ENCODE data around the gene NRL. TPM values are rescaled to one million over a fixed set of nuclear protein-coding genes. Genes with fewer than 3 reads are reported as not detected.
"Not testable (repeated sequence)": the region's sequence is repeated elsewhere in the genome, so short reads cannot be mapped to it uniquely, and the experiment has no call there.

The NRL gene
- total RNA-seq, 4 donors from 2014 or later = 1.1 to 2.9 (median 1.6) TPM; not detected in 1

- H3K36me3 ChIP-seq; DNase-seq; intact Hi-C loops (cut with DNase I; ENCODE audit: low total_unique reads); H3K9me3 ChIP-seq; H3K27me3 ChIP-seq: not testable (repeated sequence)
- peaks cover 0 to 21% (median 7%) of the 10 kb centered on the region in 4 donors for H3K4me1 ChIP-seq
- peak in 1 of 5 experiments; percentile 7 for TF ChIP-seq CTCF (IDR thresholded peaks at IDR 0.05)
- in situ Hi-C loops (cut with MboI; ENCODE audit: low pct_ligation_motif_present in 1 of 4, low pct_unique_long_range_greater_than_20kb in 1 of 4, low sequenced_read_pairs in 3 of 4) = loop anchor here in 2 of 4 donors (5.0 to 10.0 kb wide), 2 partner anchors 50 to 62 kb away; partner anchors contain the start of gene DHRS4L2 (in 1 of the 2)
- peak overlapping the region in 3 of 4 donors; percentile 49 to 61 (median 56) for H3K4me3 ChIP-seq
- H3K27ac ChIP-seq = peak overlapping the region; percentile 91 to 97 (median 95)
- 35 to 36% methylated on average over 4 to 10 of the region's 10 CpGs for WGBS, 2 donors (ENCODE audit: low coverage in 1 of 2)
These were observed 77.6 kb downstream of the NRL start for GRCh38 chr14:24036963-24037657.

GRCh38 chr14:24036169-24036962, 78.4 kb downstream of the NRL start:
- in situ Hi-C loops (cut with MboI; ENCODE audit: low pct_ligation_motif_present in 1 of 4, low pct_unique_long_range_greater_than_20kb in 1 of 4, low sequenced_read_pairs in 3 of 4) = loop anchor here in 2 of 4 donors (5.0 to 10.0 kb wide), 2 partner anchors 49 to 62 kb away; partner anchors contain the start of gene DHRS4L2 (in 1 of the 2)
- 0% methylated on average over 41 of the region's 50 CpGs; no CpG with 5 or more reads in 1 of the 2 donors for WGBS, 2 donors (ENCODE audit: low coverage in 1 of 2)
- Histone ChIP-seq H3K36me3 (no peaks in the 10 kb centered on the region), H3K4me3 (peak overlapping the region; percentile 49 to 62 (median 58)), H3K4me1 (peaks cover 0 to 21% (median 7%) of the 10 kb centered on the region in 4 donors), H3K9me3 (peaks cover 0 to under 1% of the 10 kb centered on the region in 2 donors), H3K27ac (peak overlapping the region; percentile 91 to 97 (median 95)), H3K27me3 (no peaks in the 10 kb centered on the region)
- intact Hi-C loops (cut with DNase I; ENCODE audit: low total_unique reads) = no loop called here
- TF ChIP-seq EP300 (IDR thresholded peaks at IDR 0.05; ENCODE audit: low read depth) (no peak), CTCF (IDR thresholded peaks at IDR 0.05) (peak; percentile 76 to 85 (median 77)), POLR2AphosphoS5 (IDR thresholded peaks at IDR 0.05) (peak; percentile 31 to 77 (median 40)), POLR2A (IDR thresholded peaks at IDR 0.05) (peak; percentile 77)
- DNase-seq = peak; percentile 92

DNA sequence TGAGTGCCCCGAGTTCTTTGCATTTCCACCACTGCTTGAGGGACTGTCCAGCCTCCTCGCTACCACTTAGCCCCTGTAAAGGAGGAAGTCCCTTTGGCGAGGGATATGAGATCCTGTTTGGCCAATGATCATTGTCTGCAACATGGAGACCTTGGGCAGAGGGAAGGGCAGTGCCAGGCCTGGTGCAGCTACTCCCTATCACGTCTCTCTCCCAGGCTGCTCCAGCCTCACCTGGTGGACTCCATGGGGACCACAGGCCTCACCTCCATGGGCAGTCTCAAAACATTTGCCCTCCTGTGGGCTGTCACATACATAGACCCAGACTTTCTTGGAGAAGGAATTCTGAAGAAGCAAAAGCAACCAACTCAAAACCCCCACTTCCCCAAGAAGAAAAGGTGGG, 79.0 kb downstream of the NRL start:
- H3K27me3 ChIP-seq; DNase-seq; intact Hi-C loops (cut with DNase I; ENCODE audit: low total_unique reads); H3K9me3 ChIP-seq; H3K36me3 ChIP-seq: not testable (repeated sequence)
- in situ Hi-C loops (cut with MboI; ENCODE audit: low pct_ligation_motif_present in 1 of 4, low pct_unique_long_range_greater_than_20kb in 1 of 4, low sequenced_read_pairs in 3 of 4) = loop anchor here in 2 of 4 donors (5.0 to 10.0 kb wide), 2 partner anchors 48 to 61 kb away; partner anchors contain the start of gene DHRS4L2 (in 1 of the 2)
- Histone ChIP-seq H3K27ac (peak overlapping the region; percentile 91 to 97 (median 95)), H3K4me1 (peaks cover 0 to 21% (median 7%) of the 10 kb centered on the region in 4 donors), H3K4me3 (peak overlapping the region in 3 of 4 donors; percentile 49 to 61 (median 56))
- 28% methylated on average over 2 of the region's 4 CpGs; no CpG with 5 or more reads in 1 of the 2 donors for WGBS, 2 donors (ENCODE audit: low coverage in 1 of 2)
- peak in 2 of 5 experiments; percentile 27 to 54 for TF ChIP-seq CTCF (IDR thresholded peaks at IDR 0.05)

Measured in transverse colon (tissue), 4 donors.